GM23338 (cell line): Measurements from ENCODE around the gene KIF17. TPM values are rescaled to one million over a fixed set of nuclear protein-coding genes. Genes with fewer than 3 reads are reported as not detected.
A peak's percentile ranks its signal among the peaks of the same experiment; 100 is the strongest.

Source experiments
- ATAC-seq: fragments of 200-7000 bp; cut with Tn5 transposase; 3 replicates; pipeline ENCODE4 v1.9.1; 2020
- DNase-seq: peaks from one replicate; pipeline ENCODE4 v3.0.0-alpha.2; 2015; ENCODE audit warnings: low spot score
- H2AFZ ChIP-seq: fragments of 200-600 bp; sonication (generic); 2 replicates; pipeline ENCODE4 v1.8.0; 2016; ENCODE audit warnings: antibody characterized with exemption, mild to moderate bottlenecking, moderate library complexity
- H3F3A ChIP-seq: fragments of 200-600 bp; sonication (generic); replicated peaks from 2 replicates; pipeline ENCODE4 v1.8.0; 2017; ENCODE audit warnings: antibody characterized with exemption, mixed run types, low read depth
- H3K27ac ChIP-seq: fragments of 200-600 bp; sonication (generic); 2 replicates; pipeline ENCODE4 v1.6.1; 2016; ENCODE audit warnings: low read depth
- H3K27me3 ChIP-seq: fragments of 200-600 bp; sonication (generic); 2 replicates; pipeline ENCODE4 v1.8.0; 2016; ENCODE audit warnings: mild to moderate bottlenecking, mixed run types, moderate library complexity; ENCODE audit not compliant: insufficient read depth
- H3K36me3 ChIP-seq: fragments of 200-600 bp; sonication (generic); 2 replicates; pipeline ENCODE4 v1.8.0; 2016; ENCODE audit warnings: mild to moderate bottlenecking; ENCODE audit not compliant: insufficient read depth
- H3K4me1 ChIP-seq: fragments of 200-600 bp; sonication (generic); 2 replicates; pipeline ENCODE4 v1.8.0; 2016; ENCODE audit warnings: mild to moderate bottlenecking, moderate library complexity; ENCODE audit not compliant: insufficient read depth
- H3K4me2 ChIP-seq: fragments of 200-600 bp; sonication (generic); 2 replicates; pipeline ENCODE4 v1.7.1; 2017; ENCODE audit warnings: mixed run types
- H3K4me3 ChIP-seq: fragments of 200-600 bp; sonication (generic); 2 replicates; pipeline ENCODE4 v1.6.1; 2016; ENCODE audit warnings: mixed run types
- H3K79me2 ChIP-seq: fragments of 200-600 bp; sonication (generic); replicated peaks from 2 replicates; pipeline ENCODE4 v1.8.0; 2017; ENCODE audit warnings: mild to moderate bottlenecking; ENCODE audit not compliant: insufficient read depth
- H3K9me2 ChIP-seq: fragments of 200-600 bp; sonication (generic); 2 replicates; pipeline ENCODE4 v1.8.0; 2017; ENCODE audit not compliant: insufficient read depth
- H4K20me1 ChIP-seq: fragments of 200-600 bp; sonication (generic); replicated peaks from 2 replicates; pipeline ENCODE4 v1.8.0; 2017; ENCODE audit warnings: mild to moderate bottlenecking; ENCODE audit not compliant: insufficient read depth
- H3K27ac Mint-ChIP-seq: 2 replicates; pipeline ENCODE4 v1.8.0; 2020; ENCODE audit warnings: inconsistent platforms, mild to moderate bottlenecking, moderate library complexity, mixed read lengths
- H3K27me3 Mint-ChIP-seq: 3 replicates; pipeline ENCODE4 v1.8.0; 2022; ENCODE audit warnings: low read depth, mild to moderate bottlenecking, moderate library complexity, mixed read lengths, inconsistent platforms; ENCODE audit not compliant: insufficient read depth, poor library complexity
- H3K36me3 Mint-ChIP-seq: 3 replicates; pipeline ENCODE4 v1.8.0; 2021; ENCODE audit warnings: low read depth, mild to moderate bottlenecking, inconsistent platforms, moderate library complexity, mixed read lengths
- H3K4me1 Mint-ChIP-seq: 3 replicates; pipeline ENCODE4 v1.8.0; 2020; ENCODE audit warnings: mild to moderate bottlenecking, inconsistent platforms, mixed read lengths
- H3K4me3 Mint-ChIP-seq: 3 replicates; pipeline ENCODE4 v1.8.0; 2021; ENCODE audit warnings: moderate library complexity, mild to moderate bottlenecking, inconsistent platforms, mixed read lengths
- H3K9me3 Mint-ChIP-seq: 3 replicates; pipeline ENCODE4 v1.8.0; 2020; ENCODE audit warnings: moderate library complexity, mild to moderate bottlenecking, inconsistent platforms, mixed read lengths
- CREB1 ChIP-seq: fragments of 250-450 bp; sonication (Bioruptor Pico); IDR thresholded peaks from 2 replicates; pipeline ENCODE4 v1.5.0; 2020; ENCODE audit warnings: low read depth, mild to moderate bottlenecking, moderate library complexity
- CTCF ChIP-seq, 2 experiments: fragments of 200-600 bp in 1 of 2; sonication (generic) in 1 of 2; conservative IDR thresholded peaks; 2 replicates each; pipeline versions ENCODE4 v1.5.1 to v1.6.1; 2016 to 2017; ENCODE audit warnings: antibody characterized with exemption in 2 of 2, low read depth in 2 of 2, mild to moderate bottlenecking in 2 of 2, moderate library complexity in 1 of 2
- EZH2 ChIP-seq: fragments of 200-600 bp; sonication (generic); IDR thresholded peaks from one replicate; pipeline ENCODE4 v1.8.0; 2017; ENCODE audit warnings: antibody characterized with exemption, mild to moderate bottlenecking, low read depth; ENCODE audit not compliant: unreplicated experiment
- NANOG ChIP-seq: IDR thresholded peaks from 2 replicates; pipeline ENCODE4 v1.6.1; 2016; ENCODE audit warnings: antibody characterized with exemption, borderline replicate concordance
- POLR2AphosphoS5 ChIP-seq: IDR thresholded peaks from 2 replicates; pipeline ENCODE4 v1.6.1; 2016; ENCODE audit warnings: antibody characterized with exemption, low read depth
- STAT1 ChIP-seq: IDR thresholded peaks from one replicate; pipeline ENCODE4 v1.6.1; 2016; ENCODE audit warnings: antibody characterized with exemption; ENCODE audit not compliant: unreplicated experiment
- ZNF114 ChIP-seq: fragments of 250-450 bp; sonication (Bioruptor Pico); IDR thresholded peaks from 2 replicates; pipeline ENCODE4 v1.5.0; 2020; ENCODE audit warnings: mild to moderate bottlenecking, moderate library complexity
- ZNF331 ChIP-seq: fragments of 250-450 bp; sonication (Bioruptor Pico); IDR thresholded peaks from 2 replicates; pipeline ENCODE4 v1.5.0; 2020; ENCODE audit warnings: low read depth, mild to moderate bottlenecking, moderate library complexity
- long read RNA-seq: library from polyadenylated mRNA; unstranded; transcript quantifications from one replicate; pipeline ENCODE4 v2.0.0, GENCODE V29; 2020; ENCODE audit not compliant: unreplicated experiment
- polyA plus RNA-seq: library from polyadenylated mRNA; unstranded; fragments of >200 nt; fragmentation: Nextera tagmentation; extraction: Ambion mirVana; gene quantifications from 2 replicates; pipeline ENCODE4 v1.2.1, GENCODE V29; 2016
- total RNA-seq: library from RNA; depleted of rRNA; stranded (reverse); fragments of >200 nt; shearing (Covaris generic); gene quantifications from 2 replicates; pipeline ENCODE4 v1.2.3, GENCODE V29; 2014; rRNA removed

The KIF17 gene
- total RNA-seq: 13.3 and 18.6 TPM in 2 replicates
- 5.9 and 7.4 TPM in 2 replicates for polyA plus RNA-seq
- long read RNA-seq, partial matches to known transcripts: 2 of 6 reads
- long read RNA-seq, other reads (novel, unspliced or antisense): 2 of 6 reads

- Histone ChIP-seq H3K9me2 (no peaks in the 10 kb centered on the region), H3K4me2 (peak within 1 kb of the TSS; percentile 83), H3K79me2 (0 out of 2 replicates have a peak, but pooled peaks cover 3% of the 10 kb centered on the region), H4K20me1 (no peaks in the 10 kb centered on the region), H2AFZ (peak within 1 kb of the TSS; percentile 96), H3K36me3 (no peaks in the 10 kb centered on the region), H3F3A (0 out of 2 replicates have a peak, but pooled peaks cover 8% of the 10 kb centered on the region), H3K27me3 (peaks cover 17% of the 10 kb centered on the region; the same call in 1 of the 2 replicates), H3K4me3 (peak within 1 kb of the TSS; percentile 71), H3K27ac (no peak within 1 kb of the TSS), H3K4me1 (peaks cover 11% of the 10 kb centered on the region)
- no peak for TF ChIP-seq ZNF331
- TF ChIP-seq POLR2AphosphoS5: peak; percentile 66
- no peak for TF ChIP-seq NANOG
- TF ChIP-seq ZNF114 (CRISPR knock-in tag): 0 out of 2 replicates have a peak, but pooled peaks have one; percentile 68
- no peak for TF ChIP-seq STAT1
- peak; percentile 83 for TF ChIP-seq CREB1 (CRISPR knock-in tag)
- ATAC-seq (peak; percentile 59), DNase-seq (peak; percentile 87)
- Mint-ChIP-seq H3K4me1 (peaks cover 16% of the 10 kb centered on the region), H3K27ac (no peak within 1 kb of the TSS), H3K27me3 (peaks cover 16% of the 10 kb centered on the region), H3K9me3 (0 out of 3 replicates have a peak, but pooled peaks cover 4% of the 10 kb centered on the region), H3K36me3 (peaks cover 6% of the 10 kb centered on the region), H3K4me3 (peak within 1 kb of the TSS; percentile 72)
Measured at GRCh38 chr1:20717452-20718342, at the start of gene KIF17. Gene KIF17 (minus strand): TSS chr1:20718007. CDS start chr1:20717706, 301 bp downstream.

GRCh38 chr1:20767271-20767670 is 49.5 kb upstream of the KIF17 start:
- Histone ChIP-seq H3K9me2 (no peaks in the 10 kb centered on the region), H3K27ac (no peak overlapping the region), H3K27me3 (no peaks in the 10 kb centered on the region), H4K20me1 (peaks cover 21% of the 10 kb centered on the region), H3F3A (no peaks in the 10 kb centered on the region; the same call in 1 of the 2 replicates), H3K79me2 (no peaks in the 10 kb centered on the region), H2AFZ (no peak overlapping the region), H3K4me3 (no peak overlapping the region), H3K4me2 (no peak overlapping the region), H3K4me1 (peaks cover 11% of the 10 kb centered on the region; the same call in 1 of the 2 replicates), H3K36me3 (peaks cover 63% of the 10 kb centered on the region)
- DNase-seq (no peak), ATAC-seq (no peak)
- Mint-ChIP-seq H3K9me3 (no peaks in the 10 kb centered on the region), H3K4me3 (no peak overlapping the region), H3K27ac (no peak overlapping the region), H3K36me3 (peaks cover 87% of the 10 kb centered on the region), H3K4me1 (peaks cover 10% of the 10 kb centered on the region; the same call in 2 of the 3 replicates), H3K27me3 (peaks cover 6% of the 10 kb centered on the region)
- TF ChIP-seq CTCF (conservative IDR thresholded peaks at IDR 0.05; ENCODE audit: low read depth in 2 of 2) (no peak), EZH2 (no peak)
